Measurements from ENCODE around the gene LONRF2. TPM values are rescaled to one million over a fixed set of nuclear protein-coding genes. Genes with fewer than 3 reads are reported as not detected.

The LONRF2 gene
- total RNA-seq, 2 donors from 2014 or later, result 0.17 to 1.7 TPM

DNA sequence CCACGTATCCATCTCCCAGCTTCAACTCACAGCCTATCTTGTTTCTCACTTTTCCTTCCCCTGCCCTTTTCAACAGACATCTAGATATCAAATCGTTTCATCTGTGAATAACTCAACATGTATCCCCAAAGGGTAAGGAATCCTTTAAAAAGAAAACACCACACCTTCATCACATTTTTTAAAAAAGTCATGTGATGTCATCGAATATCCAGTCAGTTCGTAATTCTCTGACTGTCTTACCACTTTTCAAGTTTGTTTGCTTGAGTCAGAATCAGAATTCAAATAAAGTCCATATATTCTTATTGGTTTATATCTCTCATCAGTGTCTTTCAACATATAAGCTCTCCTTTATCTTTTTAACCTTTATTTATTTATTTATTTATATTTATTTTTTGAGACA lies 5.4 kb upstream of the LONRF2 start:
- H3K4me1 ChIP-seq, result no peaks in the 10 kb centered on the region
- peaks cover 5% of the 10 kb centered on the region for H3K27me3 ChIP-seq
- intact Hi-C loops (cut with DNase I), result no loop called here
- no peak overlapping the region for H3K4me3 ChIP-seq
- TF ChIP-seq CTCF (IDR thresholded peaks at IDR 0.05), result no peak
- H3K27ac ChIP-seq, result no peak overlapping the region
- H3K36me3 ChIP-seq, result no peaks in the 10 kb centered on the region
- no peak for DNase-seq
- H3K9me3 ChIP-seq, result no peaks in the 10 kb centered on the region
- H3K9ac ChIP-seq (ENCODE audit: low read depth in 2 of 2, low read length in 2 of 2), result no peak overlapping the region

DNA sequence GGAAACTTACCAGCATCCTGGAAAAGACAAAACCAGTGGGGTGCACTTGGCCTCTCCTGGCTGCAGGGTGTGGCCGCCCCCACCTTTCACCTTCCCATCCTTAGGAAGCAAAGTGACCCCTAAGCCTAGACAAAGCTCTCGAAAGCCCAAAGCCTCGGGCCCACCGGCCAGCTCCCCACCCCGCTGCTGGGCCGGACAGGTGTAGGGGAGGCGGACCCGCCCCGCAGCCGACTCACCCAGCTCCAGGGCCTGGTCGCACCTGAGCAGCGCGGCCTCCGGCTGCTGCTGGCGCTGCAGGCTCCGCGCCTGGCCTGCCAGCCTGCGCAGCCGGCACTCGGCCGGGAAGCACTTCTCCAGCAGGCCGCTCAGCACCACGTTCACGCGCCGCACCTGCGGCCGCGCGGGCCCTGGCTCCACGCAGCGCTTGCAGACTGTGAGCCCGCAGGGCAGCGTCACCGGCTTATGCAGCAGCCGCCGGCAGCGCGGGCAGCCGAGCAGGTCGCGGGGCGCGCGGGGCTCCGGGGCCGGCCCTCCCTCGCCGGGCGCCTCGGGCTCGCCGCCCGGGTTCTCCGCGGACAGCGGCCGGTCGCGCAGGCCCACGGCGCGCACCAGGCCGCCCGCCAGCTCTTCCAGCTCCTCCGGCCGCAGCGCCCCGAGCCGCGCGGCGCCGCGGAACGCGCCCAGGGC lies 979 bp downstream of the LONRF2 start:
- no peaks in the 10 kb centered on the region for H3K36me3 ChIP-seq
- intact Hi-C loops (cut with DNase I), result no loop called here
- peaks cover 21% of the 10 kb centered on the region for H3K27me3 ChIP-seq
- no peak for DNase-seq
- no peak overlapping the region for H3K27ac ChIP-seq
- no peak overlapping the region for H3K4me3 ChIP-seq
- TF ChIP-seq CTCF (IDR thresholded peaks at IDR 0.05), result no peak
- peak overlapping the region in 1 of 2 donors; percentile 35 for H3K9ac ChIP-seq (ENCODE audit: low read depth in 2 of 2, low read length in 2 of 2)
- H3K9me3 ChIP-seq, result no peaks in the 10 kb centered on the region
- no peaks in the 10 kb centered on the region for H3K4me1 ChIP-seq

DNA sequence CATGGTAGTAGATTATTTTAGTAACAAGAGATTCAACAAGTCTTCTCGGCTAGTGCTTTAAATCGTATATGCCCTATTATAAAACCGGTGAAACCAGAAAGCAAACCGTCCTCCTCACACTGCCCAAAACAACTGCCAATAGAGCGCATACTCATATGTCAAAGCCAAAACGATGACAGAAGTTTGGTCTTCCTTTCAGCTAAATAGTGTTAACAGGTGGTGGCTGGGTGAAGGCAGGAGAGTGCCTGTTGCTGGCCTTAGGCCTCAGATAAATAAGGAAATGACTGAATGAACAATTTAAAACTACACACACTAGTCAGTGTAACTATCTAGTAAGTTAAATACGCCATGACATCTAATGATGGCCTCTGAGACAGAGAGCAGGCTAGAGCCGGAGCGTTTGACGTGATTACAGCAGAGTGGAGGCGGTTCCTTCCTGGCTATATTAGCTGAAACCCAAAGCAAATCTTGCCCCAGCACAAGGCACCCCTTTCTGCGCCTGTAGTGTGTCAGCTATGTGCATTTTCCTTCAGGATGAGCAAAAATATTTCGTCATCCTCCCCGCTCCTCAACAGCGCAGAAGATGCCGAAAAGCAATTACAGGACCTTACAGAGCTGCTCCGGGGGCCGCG lies 1.6 kb downstream of the LONRF2 start:
- Histone ChIP-seq H3K27me3 (peaks cover 21% of the 10 kb centered on the region), H3K36me3 (no peaks in the 10 kb centered on the region), H3K4me1 (no peaks in the 10 kb centered on the region), H3K9ac (ENCODE audit: low read depth in 2 of 2, low read length in 2 of 2) (no peak overlapping the region), H3K9me3 (no peaks in the 10 kb centered on the region), H3K4me3 (no peak overlapping the region), H3K27ac (no peak overlapping the region)
- intact Hi-C loops (cut with DNase I), result no loop called here
- TF ChIP-seq CTCF (IDR thresholded peaks at IDR 0.05), result no peak
- DNase-seq, result no peak

DNA sequence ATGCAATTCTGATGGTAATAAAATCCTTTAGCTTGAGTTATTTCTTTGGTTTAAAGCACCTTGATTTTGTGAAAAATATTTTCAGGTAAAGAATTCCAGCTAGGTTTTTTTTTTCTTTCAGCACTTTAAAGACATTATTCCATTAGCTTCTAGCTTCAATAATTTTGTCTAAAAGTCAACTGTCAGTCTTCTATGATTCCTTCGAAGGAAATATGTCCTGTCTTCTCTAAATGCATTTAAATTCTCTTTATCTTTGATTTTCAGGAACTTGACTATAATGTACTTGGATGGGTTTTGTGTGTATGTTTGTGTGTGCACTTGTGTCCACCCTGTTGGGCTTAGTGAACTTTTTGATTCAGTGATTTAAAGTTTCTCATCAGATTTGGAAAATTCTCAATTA lies 4.7 kb downstream of the LONRF2 start:
- DNase-seq, result no peak
- intact Hi-C loops (cut with DNase I), result no loop called here
- Histone ChIP-seq H3K4me1 (no peaks in the 10 kb centered on the region), H3K9me3 (no peaks in the 10 kb centered on the region), H3K4me3 (no peak overlapping the region), H3K27me3 (peaks cover 15% of the 10 kb centered on the region), H3K36me3 (no peaks in the 10 kb centered on the region), H3K27ac (no peak overlapping the region), H3K9ac (ENCODE audit: low read depth in 2 of 2, low read length in 2 of 2) (no peak overlapping the region)
- no peak for TF ChIP-seq CTCF (IDR thresholded peaks at IDR 0.05)

GRCh38 chr2:100309973-100310719 lies 12.2 kb downstream of the LONRF2 start:
- no peak overlapping the region for H3K4me3 ChIP-seq
- H3K9ac ChIP-seq (ENCODE audit: low read depth in 2 of 2, low read length in 2 of 2), result no peak overlapping the region
- H3K4me1 ChIP-seq, result no peaks in the 10 kb centered on the region
- TF ChIP-seq CTCF (IDR thresholded peaks at IDR 0.05), result no peak
- H3K27me3 ChIP-seq, result no peaks in the 10 kb centered on the region
- H3K36me3 ChIP-seq, result no peaks in the 10 kb centered on the region
- no peak overlapping the region for H3K27ac ChIP-seq
- DNase-seq, result no peak
- H3K9me3 ChIP-seq, result no peaks in the 10 kb centered on the region
- intact Hi-C loops (cut with DNase I), result no loop called here
